SU-DHL-6 (cell line): ENCODE results near the gene TMEM106B.

Experiments
- H2AFZ ChIP-seq: fragments of 200-600 bp; sonication (generic); 2 replicates; pipeline ENCODE4 v1.6.1; 2014; ENCODE audit warnings: low read depth, mild to moderate bottlenecking, moderate library complexity, mixed read lengths, antibody characterized with exemption, low read length; ENCODE audit not compliant: severe bottlenecking
- H3F3A ChIP-seq: fragments of 200-600 bp; shearing (Covaris generic); 2 replicates; pipeline ENCODE4 v1.6.0; 2016; ENCODE audit warnings: antibody characterized with exemption, mild to moderate bottlenecking; ENCODE audit not compliant: insufficient read depth
- H3K27ac ChIP-seq: fragments of 200-600 bp; sonication (generic); 2 replicates; pipeline ENCODE4 v1.5.1; 2016; ENCODE audit warnings: low read depth, mild to moderate bottlenecking, low read length, moderate library complexity, mixed read lengths
- H3K27me3 ChIP-seq: fragments of 200-600 bp; sonication (generic), shearing (Covaris generic); 2 replicates; pipeline ENCODE4 v1.6.0; 2014; ENCODE audit warnings: mild to moderate bottlenecking, low read length
- H3K36me3 ChIP-seq: fragments of 200-600 bp; sonication (generic); 2 replicates; pipeline ENCODE4 v1.6.1; 2014; ENCODE audit warnings: mild to moderate bottlenecking, low read length, mixed read lengths
- H3K4me2 ChIP-seq: fragments of 300-600, 200-600 bp; shearing (Covaris generic), sonication (generic); 2 replicates; pipeline ENCODE4 v1.6.0; 2014; ENCODE audit warnings: low read length, low read depth, mild to moderate bottlenecking; ENCODE audit not compliant: poor library complexity, severe bottlenecking
- H3K4me3 ChIP-seq: fragments of 200-600 bp; sonication (generic); 2 replicates; pipeline ENCODE4 v1.5.1; 2014; ENCODE audit warnings: antibody characterized with exemption, low read length, mild to moderate bottlenecking, mixed read lengths; ENCODE audit not compliant: insufficient read depth, poor library complexity, severe bottlenecking
- H3K79me2 ChIP-seq: fragments of 200-600 bp; sonication (generic); 2 replicates; pipeline ENCODE4 v1.6.1; 2014; ENCODE audit warnings: mild to moderate bottlenecking, low read length, moderate library complexity; ENCODE audit not compliant: insufficient read depth
- H3K9ac ChIP-seq: fragments of 200-600 bp; sonication (generic); 2 replicates; pipeline ENCODE4 v1.7.0; 2014; ENCODE audit warnings: mild to moderate bottlenecking, low read length
- H3K9me2 ChIP-seq: fragments of 200-600 bp; sonication (generic); replicated peaks from 2 replicates; pipeline ENCODE4 v1.6.1; 2014; ENCODE audit warnings: low read length; ENCODE audit not compliant: insufficient read depth
- H3K9me3 ChIP-seq: fragments of 200-600 bp; sonication (generic); 2 replicates; pipeline ENCODE4 v1.6.1; 2014; ENCODE audit warnings: low read length, mixed read lengths; ENCODE audit not compliant: insufficient read depth
- H4K20me1 ChIP-seq: fragments of 200-600 bp; sonication (generic); 2 replicates; pipeline ENCODE4 v1.6.1; 2014; ENCODE audit warnings: low read depth, mild to moderate bottlenecking, antibody characterized with exemption, low read length, moderate library complexity, mixed read lengths
- EZH2phosphoT487 ChIP-seq: fragments of 200-600 bp; sonication (generic), shearing (Covaris generic); conservative IDR thresholded peaks from 2 replicates; pipeline ENCODE4 v1.6.1; 2018; ENCODE audit warnings: mild to moderate bottlenecking, antibody characterized with exemption, low read length, moderate library complexity, mixed read lengths
- TF ChIP-seq, protein P1 (sequence below): fragments of 200-600 bp; sonication (generic); IDR thresholded peaks from one replicate; pipeline ENCODE4 v1.5.1; 2017; ENCODE audit warnings: antibody characterized with exemption, mild to moderate bottlenecking, low read length, moderate library complexity; ENCODE audit not compliant: insufficient read depth, poor library complexity, severe bottlenecking

TMEM106B gene

DNA sequence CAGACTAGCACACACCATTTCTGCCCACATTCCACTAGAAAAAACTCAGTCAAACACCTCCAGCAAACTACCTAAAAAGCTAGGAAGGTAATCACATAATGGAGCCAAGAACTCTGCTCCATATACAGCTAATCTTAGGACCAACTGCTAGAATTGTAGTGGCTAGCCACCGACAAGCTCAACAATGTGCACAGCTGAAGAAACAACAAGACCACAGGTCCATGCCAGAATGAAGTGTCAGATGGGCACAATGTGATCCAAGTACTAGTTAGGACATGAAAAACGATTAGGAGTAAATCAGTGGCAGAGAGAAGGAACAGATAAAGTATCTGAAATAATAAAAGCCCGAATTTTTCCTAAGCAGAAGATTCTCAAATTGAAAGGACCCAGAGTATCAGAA lies 38.6 kb downstream of the TMEM106B start:
- no peaks in the 10 kb centered on the region for H4K20me1 ChIP-seq
- TF ChIP-seq EZH2phosphoT487, result no peak
- TF ChIP-seq, protein P1, sequence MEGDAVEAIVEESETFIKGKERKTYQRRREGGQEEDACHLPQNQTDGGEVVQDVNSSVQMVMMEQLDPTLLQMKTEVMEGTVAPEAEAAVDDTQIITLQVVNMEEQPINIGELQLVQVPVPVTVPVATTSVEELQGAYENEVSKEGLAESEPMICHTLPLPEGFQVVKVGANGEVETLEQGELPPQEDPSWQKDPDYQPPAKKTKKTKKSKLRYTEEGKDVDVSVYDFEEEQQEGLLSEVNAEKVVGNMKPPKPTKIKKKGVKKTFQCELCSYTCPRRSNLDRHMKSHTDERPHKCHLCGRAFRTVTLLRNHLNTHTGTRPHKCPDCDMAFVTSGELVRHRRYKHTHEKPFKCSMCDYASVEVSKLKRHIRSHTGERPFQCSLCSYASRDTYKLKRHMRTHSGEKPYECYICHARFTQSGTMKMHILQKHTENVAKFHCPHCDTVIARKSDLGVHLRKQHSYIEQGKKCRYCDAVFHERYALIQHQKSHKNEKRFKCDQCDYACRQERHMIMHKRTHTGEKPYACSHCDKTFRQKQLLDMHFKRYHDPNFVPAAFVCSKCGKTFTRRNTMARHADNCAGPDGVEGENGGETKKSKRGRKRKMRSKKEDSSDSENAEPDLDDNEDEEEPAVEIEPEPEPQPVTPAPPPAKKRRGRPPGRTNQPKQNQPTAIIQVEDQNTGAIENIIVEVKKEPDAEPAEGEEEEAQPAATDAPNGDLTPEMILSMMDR, result no peak
- H3K4me2 ChIP-seq, result no peak overlapping the region
- no peaks in the 10 kb centered on the region for H3K79me2 ChIP-seq
- H2AFZ ChIP-seq, result no peak overlapping the region
- no peak overlapping the region for H3K9ac ChIP-seq
- no peaks in the 10 kb centered on the region for H3K36me3 ChIP-seq
- no peak overlapping the region for H3K27ac ChIP-seq
- no peaks in the 10 kb centered on the region for H3K9me2 ChIP-seq
- H3K9me3 ChIP-seq, result no peaks in the 10 kb centered on the region
- no peaks in the 10 kb centered on the region for H3F3A ChIP-seq
- H3K4me3 ChIP-seq, result no peak overlapping the region
- H3K27me3 ChIP-seq, result no peaks in the 10 kb centered on the region

DNA sequence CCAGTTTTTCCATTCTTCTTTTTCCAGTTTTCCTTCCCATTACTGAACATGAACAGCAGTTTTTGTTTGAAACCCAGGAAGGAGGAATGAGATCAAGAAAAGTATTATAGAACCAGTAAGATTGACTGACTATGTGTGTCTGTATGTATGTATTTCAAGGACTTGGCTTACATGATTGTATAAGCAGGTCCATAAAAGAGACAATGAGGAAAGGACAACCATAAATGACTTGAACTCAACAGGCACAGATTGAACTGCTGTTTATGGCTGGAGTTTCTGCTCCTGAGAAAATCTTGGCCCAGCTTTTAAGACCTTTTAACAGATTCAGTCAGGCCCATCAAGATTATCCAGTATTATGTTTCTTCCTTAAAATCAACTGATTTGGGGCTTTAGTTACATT lies 39.1 kb downstream of the TMEM106B start:
- H3K4me2 ChIP-seq, result no peak overlapping the region
- no peak for TF ChIP-seq EZH2phosphoT487
- TF ChIP-seq, protein P1, result no peak

DNA sequence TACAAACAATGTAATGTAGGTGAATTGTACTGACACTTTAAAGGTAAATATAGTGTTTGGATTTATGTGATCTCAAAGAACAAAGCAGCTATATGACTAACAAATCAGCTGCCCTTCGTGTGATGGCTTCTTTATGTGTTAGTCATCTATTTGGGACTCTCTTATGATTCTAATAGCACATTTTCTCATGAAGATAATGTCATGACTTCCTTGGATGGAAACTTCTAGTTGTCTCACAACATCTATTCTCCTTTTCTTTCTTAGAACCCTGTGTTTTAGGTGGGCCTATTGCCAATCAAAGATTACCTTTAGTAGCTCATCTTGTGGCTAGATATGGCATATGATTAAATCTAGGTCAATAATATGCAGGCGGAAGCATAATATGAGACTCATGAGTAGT lies 45.0 kb downstream of the TMEM106B start:
- H3K79me2 ChIP-seq, result no peaks in the 10 kb centered on the region
- no peaks in the 10 kb centered on the region for H3K36me3 ChIP-seq
- H3K4me3 ChIP-seq, result no peak overlapping the region
- no peaks in the 10 kb centered on the region for H3K9me2 ChIP-seq
- H3K4me2 ChIP-seq, result no peak overlapping the region
- no peaks in the 10 kb centered on the region for H4K20me1 ChIP-seq
- H3K9me3 ChIP-seq, result no peaks in the 10 kb centered on the region
- no peaks in the 10 kb centered on the region for H3F3A ChIP-seq
- no peak overlapping the region for H2AFZ ChIP-seq
- TF ChIP-seq EZH2phosphoT487, result no peak
- TF ChIP-seq, protein P1, result no peak
- H3K27me3 ChIP-seq, result no peaks in the 10 kb centered on the region
- H3K9ac ChIP-seq, result no peak overlapping the region
- H3K27ac ChIP-seq, result no peak overlapping the region

More for the DNA sequence above, 39.1 kb downstream of the TMEM106B start:
- Histone ChIP-seq H3K4me3 (no peak overlapping the region), H3K9ac (no peak overlapping the region), H3K27me3 (no peaks in the 10 kb centered on the region), H3F3A (no peaks in the 10 kb centered on the region), H3K79me2 (no peaks in the 10 kb centered on the region), H3K9me3 (no peaks in the 10 kb centered on the region), H3K9me2 (no peaks in the 10 kb centered on the region), H4K20me1 (no peaks in the 10 kb centered on the region), H2AFZ (no peak overlapping the region), H3K27ac (no peak overlapping the region), H3K36me3 (no peaks in the 10 kb centered on the region)
